WTC11 (cell line): Measurements from ENCODE around the gene PLLP. TPM values are rescaled to one million over a fixed set of nuclear protein-coding genes. Genes with fewer than 3 reads are reported as not detected.

Experiments used
- ATAC-seq: fragments of 200-7000 bp; cut with Tn5 transposase; 2 replicates; pipeline ENCODE4 v1.10.0; 2021; ENCODE audit warnings: mild to moderate bottlenecking, moderate library complexity
- CTCF ChIA-PET: fragments of 300-600 bp; sonication (Branson Sonifier 250); formaldehyde crosslinking; loops from one replicate; lab custom pipeline; 2021; ENCODE audit warnings: antibody characterized with exemption; lab: Charles Lee
- POLR2A ChIA-PET: fragments of 350-600 bp; sonication (Branson Sonifier 250); formaldehyde crosslinking; loops from one replicate; lab custom pipeline; 2021; ENCODE audit warnings: antibody characterized with exemption; lab: Charles Lee
- DNase-seq: peaks from one replicate; pipeline ENCODE4 v3.0.0; 2021; ENCODE audit warnings: low spot score
- H3K27ac Mint-ChIP-seq: 2 replicates; pipeline ENCODE4 v1.8.0; 2021; ENCODE audit warnings: mixed read lengths
- H3K27me3 Mint-ChIP-seq: 2 replicates; pipeline ENCODE4 v1.8.0; 2021; ENCODE audit warnings: low read depth, mild to moderate bottlenecking, moderate library complexity, mixed read lengths
- H3K36me3 Mint-ChIP-seq: 2 replicates; pipeline ENCODE4 v1.8.0; 2021; ENCODE audit warnings: mixed read lengths
- H3K4me1 Mint-ChIP-seq: 2 replicates; pipeline ENCODE4 v1.8.0; 2022; ENCODE audit warnings: mixed read lengths
- H3K4me3 Mint-ChIP-seq: 2 replicates; pipeline ENCODE4 v1.8.0; 2021; ENCODE audit warnings: mild to moderate bottlenecking, moderate library complexity, mixed read lengths
- H3K9me3 Mint-ChIP-seq: 2 replicates; pipeline ENCODE4 v1.8.0; 2021; ENCODE audit warnings: mixed read lengths
- ATF2 ChIP-seq: sonication (generic); formaldehyde crosslinking; IDR thresholded peaks from 2 replicates; pipeline ENCODE4 v1.8.1; 2022; ENCODE audit warnings: low read depth, missing genetic modification reagents, borderline replicate concordance
- CTCF ChIP-seq: fragments of 200-600 bp; IDR thresholded peaks from 2 replicates; pipeline ENCODE4 v1.8.0; 2022; ENCODE audit warnings: antibody characterized with exemption
- ETV6 ChIP-seq: sonication (generic); formaldehyde crosslinking; IDR thresholded peaks from 2 replicates; pipeline ENCODE4 v1.8.1; 2022; ENCODE audit warnings: mild to moderate bottlenecking, missing genetic modification reagents
- FOXP4 ChIP-seq: sonication (generic); formaldehyde crosslinking; IDR thresholded peaks from 2 replicates; pipeline ENCODE4 v1.8.0; 2022; ENCODE audit warnings: mild to moderate bottlenecking, missing genetic modification reagents
- JAZF1 ChIP-seq: fragments of 250-450 bp; sonication (Bioruptor Pico); IDR thresholded peaks from 2 replicates; pipeline ENCODE4 v1.9.0; 2021; ENCODE audit warnings: moderate library complexity, mild to moderate bottlenecking, inconsistent platforms
- NFATC4 ChIP-seq: fragments of 250-450 bp; sonication (Bioruptor Pico); IDR thresholded peaks from 2 replicates; pipeline ENCODE4 v1.9.0; 2021; ENCODE audit warnings: mild to moderate bottlenecking
- RELA ChIP-seq: sonication (generic); formaldehyde crosslinking; IDR thresholded peaks from 2 replicates; pipeline ENCODE4 v1.8.1; 2022; ENCODE audit warnings: missing genetic modification reagents, mild to moderate bottlenecking, borderline replicate concordance
- SOX15 ChIP-seq: fragments of 250-450 bp; sonication (Bioruptor Pico); IDR thresholded peaks from 2 replicates; pipeline ENCODE4 v1.9.0; 2021; ENCODE audit warnings: mild to moderate bottlenecking
- TCF7 ChIP-seq: sonication (generic); formaldehyde crosslinking; IDR thresholded peaks from 2 replicates; pipeline ENCODE4 v1.8.0; 2022; ENCODE audit warnings: mild to moderate bottlenecking, low read depth, missing genetic modification reagents, moderate library complexity
- ZMAT4 ChIP-seq: fragments of 250-450 bp; sonication (Bioruptor Pico); IDR thresholded peaks from 2 replicates; pipeline ENCODE4 v1.9.0; 2021; ENCODE audit warnings: mild to moderate bottlenecking
- total RNA-seq: library from RNA; stranded (reverse); gene quantifications from 3 replicates; pipeline ENCODE4 v1.2.3, GENCODE V29; 2021
- TF ChIP-seq, protein P1 (sequence below): sonication (generic); formaldehyde crosslinking; IDR thresholded peaks from 2 replicates; pipeline ENCODE4 v1.8.1; 2023; ENCODE audit warnings: mild to moderate bottlenecking, missing genetic modification reagents, borderline replicate concordance
- TF ChIP-seq, protein P2 (sequence below): sonication (generic); formaldehyde crosslinking; conservative IDR thresholded peaks from 2 replicates; pipeline ENCODE4 v1.8.1; 2023; ENCODE audit warnings: mild to moderate bottlenecking, low read depth, missing genetic modification reagents, moderate library complexity
- TF ChIP-seq, protein P3 (sequence below): sonication (generic); formaldehyde crosslinking; IDR thresholded peaks from 2 replicates; pipeline ENCODE4 v1.8.1; 2022; ENCODE audit warnings: mild to moderate bottlenecking, moderate library complexity, missing genetic modification reagents

The PLLP gene
- total RNA-seq, 1 experiment from 2014 or later, result 2.8 TPM

- no peak overlapping the region for H3K4me3 Mint-ChIP-seq
- TF ChIP-seq ZMAT4 (CRISPR knock-in tag), result no peak
- no peak for TF ChIP-seq TCF7 (CRISPR knock-in tag)
- no peak for TF ChIP-seq FOXP4
- no peak for TF ChIP-seq JAZF1 (CRISPR knock-in tag)
- TF ChIP-seq RELA (CRISPR knock-in tag), result no peak
- no peak for TF ChIP-seq ETV6
- no peak for TF ChIP-seq NFATC4 (CRISPR knock-in tag)
- TF ChIP-seq, protein P1, sequence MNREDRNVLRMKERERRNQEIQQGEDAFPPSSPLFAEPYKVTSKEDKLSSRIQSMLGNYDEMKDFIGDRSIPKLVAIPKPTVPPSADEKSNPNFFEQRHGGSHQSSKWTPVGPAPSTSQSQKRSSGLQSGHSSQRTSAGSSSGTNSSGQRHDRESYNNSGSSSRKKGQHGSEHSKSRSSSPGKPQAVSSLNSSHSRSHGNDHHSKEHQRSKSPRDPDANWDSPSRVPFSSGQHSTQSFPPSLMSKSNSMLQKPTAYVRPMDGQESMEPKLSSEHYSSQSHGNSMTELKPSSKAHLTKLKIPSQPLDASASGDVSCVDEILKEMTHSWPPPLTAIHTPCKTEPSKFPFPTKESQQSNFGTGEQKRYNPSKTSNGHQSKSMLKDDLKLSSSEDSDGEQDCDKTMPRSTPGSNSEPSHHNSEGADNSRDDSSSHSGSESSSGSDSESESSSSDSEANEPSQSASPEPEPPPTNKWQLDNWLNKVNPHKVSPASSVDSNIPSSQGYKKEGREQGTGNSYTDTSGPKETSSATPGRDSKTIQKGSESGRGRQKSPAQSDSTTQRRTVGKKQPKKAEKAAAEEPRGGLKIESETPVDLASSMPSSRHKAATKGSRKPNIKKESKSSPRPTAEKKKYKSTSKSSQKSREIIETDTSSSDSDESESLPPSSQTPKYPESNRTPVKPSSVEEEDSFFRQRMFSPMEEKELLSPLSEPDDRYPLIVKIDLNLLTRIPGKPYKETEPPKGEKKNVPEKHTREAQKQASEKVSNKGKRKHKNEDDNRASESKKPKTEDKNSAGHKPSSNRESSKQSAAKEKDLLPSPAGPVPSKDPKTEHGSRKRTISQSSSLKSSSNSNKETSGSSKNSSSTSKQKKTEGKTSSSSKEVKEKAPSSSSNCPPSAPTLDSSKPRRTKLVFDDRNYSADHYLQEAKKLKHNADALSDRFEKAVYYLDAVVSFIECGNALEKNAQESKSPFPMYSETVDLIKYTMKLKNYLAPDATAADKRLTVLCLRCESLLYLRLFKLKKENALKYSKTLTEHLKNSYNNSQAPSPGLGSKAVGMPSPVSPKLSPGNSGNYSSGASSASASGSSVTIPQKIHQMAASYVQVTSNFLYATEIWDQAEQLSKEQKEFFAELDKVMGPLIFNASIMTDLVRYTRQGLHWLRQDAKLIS (CRISPR knock-in tag), result no peak
- no peak for TF ChIP-seq CTCF
- no peaks in the 10 kb centered on the region for H3K27me3 Mint-ChIP-seq
- 0 out of 2 replicates have a peak, but pooled peaks cover 4% of the 10 kb centered on the region for H3K9me3 Mint-ChIP-seq
- H3K4me1 Mint-ChIP-seq, result peaks cover 14% of the 10 kb centered on the region
- no peak overlapping the region for H3K27ac Mint-ChIP-seq
- ATAC-seq, result no peak
- ChIA-PET CTCF (no interaction called here), POLR2A (interaction anchor here (0.9 kb wide), 1 partner anchor 12 kb away, joined by 3 read pairs; the partner anchor contains the start of gene ARL2BP)
- H3K36me3 Mint-ChIP-seq, result peaks cover 7% of the 10 kb centered on the region
- DNase-seq, result no peak
Observed at GRCh38 chr16:57256601-57257395, 27.7 kb downstream of the PLLP start.

DNA sequence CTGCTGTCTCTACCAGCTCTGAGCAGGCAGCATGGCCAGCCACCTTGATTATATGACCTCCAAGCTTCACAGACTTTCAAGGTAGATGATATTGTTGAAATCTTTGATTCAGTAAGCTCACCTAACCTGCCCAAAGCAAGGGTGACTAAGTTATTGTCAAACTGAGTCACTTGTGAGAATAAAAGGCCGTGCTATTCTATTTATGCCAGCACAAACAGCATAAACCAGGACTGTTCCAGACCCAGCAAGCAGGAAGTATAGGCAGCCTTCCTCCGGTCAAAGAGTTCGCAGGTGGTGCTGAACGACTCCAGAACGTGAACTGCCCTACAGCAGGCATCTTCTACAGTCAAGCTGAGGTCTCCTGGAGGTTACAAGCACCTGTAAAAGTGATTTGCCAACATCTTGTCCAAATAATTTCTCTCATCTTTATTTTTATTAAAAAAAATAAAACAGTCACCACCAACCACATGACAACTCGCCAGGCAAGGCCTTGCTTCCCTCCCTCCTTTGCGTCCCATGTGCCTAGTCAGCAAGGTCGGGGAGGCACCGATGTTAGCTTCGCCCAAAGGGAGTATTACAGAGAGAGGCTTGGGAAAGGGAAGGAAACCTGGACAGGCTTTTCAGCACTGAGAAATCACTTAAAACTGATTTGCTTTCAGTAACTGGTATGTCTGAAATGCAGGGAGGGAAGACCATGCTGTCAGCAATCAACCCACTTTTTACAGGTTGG lies 28.6 kb downstream of the PLLP start:
- POLR2A ChIA-PET, result interaction anchor here (0.9 kb wide), 1 partner anchor 11 kb away, joined by 3 read pairs; the partner anchor contains the start of gene ARL2BP
- Mint-ChIP-seq H3K4me3 (no peak overlapping the region), H3K4me1 (peaks cover 13% of the 10 kb centered on the region), H3K27ac (no peak overlapping the region; the same call in 1 of the 2 replicates), H3K27me3 (no peaks in the 10 kb centered on the region), H3K9me3 (0 out of 2 replicates have a peak, but pooled peaks cover 4% of the 10 kb centered on the region), H3K36me3 (peaks cover 11% of the 10 kb centered on the region)
- DNase-seq (no peak), ATAC-seq (no peak)
- CTCF ChIA-PET, result no interaction called here
- TF ChIP-seq, protein P2, sequence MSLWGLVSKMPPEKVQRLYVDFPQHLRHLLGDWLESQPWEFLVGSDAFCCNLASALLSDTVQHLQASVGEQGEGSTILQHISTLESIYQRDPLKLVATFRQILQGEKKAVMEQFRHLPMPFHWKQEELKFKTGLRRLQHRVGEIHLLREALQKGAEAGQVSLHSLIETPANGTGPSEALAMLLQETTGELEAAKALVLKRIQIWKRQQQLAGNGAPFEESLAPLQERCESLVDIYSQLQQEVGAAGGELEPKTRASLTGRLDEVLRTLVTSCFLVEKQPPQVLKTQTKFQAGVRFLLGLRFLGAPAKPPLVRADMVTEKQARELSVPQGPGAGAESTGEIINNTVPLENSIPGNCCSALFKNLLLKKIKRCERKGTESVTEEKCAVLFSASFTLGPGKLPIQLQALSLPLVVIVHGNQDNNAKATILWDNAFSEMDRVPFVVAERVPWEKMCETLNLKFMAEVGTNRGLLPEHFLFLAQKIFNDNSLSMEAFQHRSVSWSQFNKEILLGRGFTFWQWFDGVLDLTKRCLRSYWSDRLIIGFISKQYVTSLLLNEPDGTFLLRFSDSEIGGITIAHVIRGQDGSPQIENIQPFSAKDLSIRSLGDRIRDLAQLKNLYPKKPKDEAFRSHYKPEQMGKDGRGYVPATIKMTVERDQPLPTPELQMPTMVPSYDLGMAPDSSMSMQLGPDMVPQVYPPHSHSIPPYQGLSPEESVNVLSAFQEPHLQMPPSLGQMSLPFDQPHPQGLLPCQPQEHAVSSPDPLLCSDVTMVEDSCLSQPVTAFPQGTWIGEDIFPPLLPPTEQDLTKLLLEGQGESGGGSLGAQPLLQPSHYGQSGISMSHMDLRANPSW, result no peak
- no peak for TF ChIP-seq JAZF1 (CRISPR knock-in tag)
- TF ChIP-seq, protein P3, sequence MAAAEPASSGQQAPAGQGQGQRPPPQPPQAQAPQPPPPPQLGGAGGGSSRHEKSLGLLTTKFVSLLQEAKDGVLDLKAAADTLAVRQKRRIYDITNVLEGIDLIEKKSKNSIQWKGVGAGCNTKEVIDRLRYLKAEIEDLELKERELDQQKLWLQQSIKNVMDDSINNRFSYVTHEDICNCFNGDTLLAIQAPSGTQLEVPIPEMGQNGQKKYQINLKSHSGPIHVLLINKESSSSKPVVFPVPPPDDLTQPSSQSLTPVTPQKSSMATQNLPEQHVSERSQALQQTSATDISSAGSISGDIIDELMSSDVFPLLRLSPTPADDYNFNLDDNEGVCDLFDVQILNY (CRISPR knock-in tag), result no peak
- no peak for TF ChIP-seq SOX15 (CRISPR knock-in tag)
- no peak for TF ChIP-seq FOXP4
- TF ChIP-seq ATF2 (CRISPR knock-in tag), result no peak
